Stimulated activated CD8-positive, alpha-beta memory T cell treated with anti-CD3 and anti-CD28 coated beads, Interleukin-4, amount 100 ng/mL, for 24 hours (primary cell): ENCODE results near the gene SETMAR.
"Not testable (repeated sequence)": the region's sequence is repeated elsewhere in the genome, so short reads cannot be mapped to it uniquely, and the experiment has no call there.

Source experiments
- DNase-seq: peaks from one replicate; pipeline ENCODE4 v3.0.0-alpha.2; 2020; ENCODE audit warnings: low read depth

The SETMAR gene

GRCh38 chr3:4313606-4314293 is 10.6 kb downstream of the SETMAR start:
- DNase-seq = no peak

GRCh38 chr3:4314688-4315087 is 11.5 kb downstream of the SETMAR start:
- DNase-seq = no peak

DNA sequence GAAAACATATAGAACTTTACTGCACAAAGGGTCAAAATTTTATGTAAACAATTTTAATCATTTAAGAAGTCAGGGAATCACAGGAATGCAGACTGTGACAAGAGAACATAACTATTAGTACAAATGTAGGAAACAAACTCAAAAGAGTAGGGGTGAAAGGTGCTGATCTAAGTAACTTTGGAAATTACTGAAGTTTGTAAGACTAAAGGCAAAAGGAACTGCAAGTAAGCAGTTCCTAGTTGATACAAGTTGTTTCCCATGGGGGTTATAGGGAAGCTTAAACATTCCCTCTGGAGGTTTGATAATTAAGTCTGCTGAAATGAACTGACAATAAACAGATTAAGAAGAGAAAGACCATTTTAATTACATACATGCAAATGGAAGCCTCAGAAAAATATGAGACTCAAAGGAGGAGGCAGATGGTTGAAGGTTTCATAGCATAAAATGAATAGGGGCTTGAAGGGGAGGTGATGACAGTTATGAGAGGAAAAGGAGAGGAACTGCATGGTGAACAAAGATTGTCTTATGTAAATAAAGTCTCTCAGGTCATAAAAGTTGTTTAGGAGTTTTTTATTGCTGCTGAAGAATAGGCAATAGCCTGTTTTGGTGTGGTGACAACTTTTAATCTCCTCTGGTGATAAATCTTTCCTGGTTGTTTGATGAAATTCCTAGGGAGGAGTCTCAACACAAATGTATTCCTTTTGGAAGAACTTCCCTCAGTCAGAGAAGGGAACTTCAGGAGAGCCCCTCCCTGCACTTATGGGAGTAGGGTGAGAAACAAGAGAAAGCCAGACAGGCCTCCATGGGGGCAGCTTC is 17.1 kb downstream of the SETMAR start:
- DNase-seq = no peak

DNA sequence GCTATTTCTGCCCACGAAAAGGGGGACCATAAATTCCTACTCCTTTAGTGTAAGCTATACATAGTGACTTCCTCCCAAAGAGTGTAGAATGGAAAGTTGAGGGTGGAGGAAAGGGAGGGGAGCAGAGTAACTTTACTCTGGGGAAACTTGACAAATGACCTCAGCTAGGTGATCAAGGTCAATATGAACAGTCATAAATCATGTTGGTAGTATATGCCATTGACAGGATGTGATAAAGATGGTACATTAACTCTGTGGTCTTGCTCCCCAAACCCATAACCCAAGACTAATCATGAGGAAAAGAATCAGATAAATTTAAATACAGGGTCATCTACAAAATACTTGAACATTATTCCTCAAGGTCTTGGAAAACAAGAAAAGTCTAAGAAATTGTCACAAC is 18.6 kb downstream of the SETMAR start:
- no peak for DNase-seq

DNA sequence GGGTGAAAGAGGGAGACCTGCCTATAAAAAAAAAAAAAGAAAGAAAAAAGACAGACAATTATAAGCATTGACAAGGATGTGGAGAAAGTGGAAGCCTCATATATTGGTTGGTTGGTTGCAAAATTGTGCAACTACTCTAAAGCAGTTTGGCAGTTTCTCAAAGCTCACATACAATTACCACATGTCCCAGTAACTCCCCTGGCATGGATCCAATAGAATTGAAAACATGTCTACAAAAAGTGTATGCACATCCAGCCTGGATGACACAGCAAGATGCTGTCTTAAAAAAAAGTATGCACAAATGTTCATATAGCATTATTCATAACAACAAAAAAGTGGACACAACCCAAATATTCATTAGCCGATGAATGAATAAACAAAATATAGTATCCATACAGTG is 19.5 kb downstream of the SETMAR start:
- no peak for DNase-seq

DNA sequence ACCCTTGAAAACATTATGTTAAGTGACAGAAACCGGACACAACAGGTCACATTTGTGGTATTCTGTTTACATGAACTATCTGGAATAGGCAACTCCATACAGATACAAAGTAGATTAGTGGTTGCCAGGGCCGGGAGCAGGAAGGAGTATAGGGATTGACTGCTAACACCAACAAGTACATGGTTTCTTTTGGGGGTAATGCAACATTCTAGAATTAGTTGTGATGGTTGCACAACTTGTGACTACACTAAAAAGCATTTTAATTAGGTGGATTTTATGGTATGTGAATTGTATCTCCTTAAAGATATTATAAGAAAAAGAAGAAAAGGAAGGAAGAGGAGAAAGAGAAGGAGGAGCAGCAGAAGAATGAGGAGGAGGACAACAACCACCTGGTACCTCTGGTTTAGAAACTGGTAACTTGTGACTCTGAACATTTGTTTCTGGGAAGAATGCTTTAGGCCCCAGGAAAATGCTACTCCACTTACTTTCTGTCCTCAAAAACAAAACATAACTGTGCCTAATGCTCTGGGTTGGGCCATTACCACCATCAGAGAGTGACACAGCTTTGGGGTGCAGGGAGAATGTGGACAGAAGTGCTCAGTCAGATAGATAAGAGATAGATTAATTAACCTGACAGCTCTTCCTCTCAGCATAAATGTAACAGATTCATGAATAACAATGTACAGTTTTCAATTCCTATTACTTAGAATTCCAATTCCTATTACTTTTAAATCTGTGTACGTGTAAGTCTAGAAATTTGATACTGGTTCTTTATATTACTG is 20.3 kb downstream of the SETMAR start:
- no peak for DNase-seq

DNA sequence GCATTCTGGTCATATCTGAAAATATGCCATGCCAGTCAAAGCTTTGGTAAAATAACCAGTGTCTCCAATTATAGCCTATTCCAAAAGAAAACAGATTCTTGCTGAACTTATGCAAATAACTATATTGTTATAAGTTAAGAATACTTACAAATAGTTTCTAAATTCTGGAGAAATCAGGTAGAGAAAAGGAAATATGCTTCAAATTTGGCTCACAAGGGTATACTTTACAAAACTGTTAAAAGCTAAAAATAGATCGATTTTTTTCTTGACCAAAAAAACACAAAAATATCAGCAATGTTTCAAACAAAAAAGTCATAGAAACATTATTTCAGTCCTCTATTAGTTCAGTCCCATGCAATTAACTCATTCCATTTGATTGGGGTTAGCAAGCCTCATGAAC is 23.7 kb downstream of the SETMAR start:
- DNase-seq = no peak

DNA sequence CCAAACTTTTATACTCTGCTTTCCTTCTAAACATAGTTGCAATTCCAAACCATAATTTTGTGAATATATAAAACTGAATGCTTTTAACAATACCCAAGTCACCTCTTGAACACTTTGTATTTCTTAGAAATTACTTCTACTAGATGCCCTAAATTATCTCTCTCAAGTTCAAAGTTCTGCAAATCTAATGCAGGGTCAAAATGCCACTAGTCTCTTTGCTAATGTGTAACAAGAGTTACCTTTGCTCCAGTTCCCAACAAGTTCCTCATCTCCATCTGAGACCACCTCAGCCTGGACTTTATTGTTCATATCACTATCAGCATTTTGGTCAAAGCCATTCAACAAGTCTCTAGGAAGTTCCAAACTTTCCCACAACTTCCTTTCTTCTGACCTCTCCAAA is 26.6 kb downstream of the SETMAR start:
- not testable (repeated sequence) for DNase-seq

DNA sequence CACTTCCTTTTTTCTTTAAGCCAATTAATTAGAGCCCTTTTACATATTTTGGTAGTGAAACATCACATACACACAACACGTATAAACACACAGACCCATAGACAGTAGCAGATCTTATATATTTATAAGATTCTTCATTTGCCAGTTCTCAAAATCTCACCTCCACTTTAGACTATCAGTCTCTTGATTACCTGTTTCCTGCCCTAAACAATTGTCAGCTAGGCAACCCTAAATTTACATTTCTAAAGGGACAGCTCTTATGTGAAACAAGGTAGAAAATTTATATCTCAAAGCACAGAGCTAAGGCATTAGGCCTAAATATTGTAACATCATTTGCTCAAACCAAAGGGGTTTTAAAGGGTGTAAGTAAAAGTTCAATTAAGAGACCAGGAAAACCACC is 28.9 kb downstream of the SETMAR start:
- no peak for DNase-seq

GRCh38 chr3:4332574-4332973 is 29.4 kb downstream of the SETMAR start:
- no peak for DNase-seq

DNA sequence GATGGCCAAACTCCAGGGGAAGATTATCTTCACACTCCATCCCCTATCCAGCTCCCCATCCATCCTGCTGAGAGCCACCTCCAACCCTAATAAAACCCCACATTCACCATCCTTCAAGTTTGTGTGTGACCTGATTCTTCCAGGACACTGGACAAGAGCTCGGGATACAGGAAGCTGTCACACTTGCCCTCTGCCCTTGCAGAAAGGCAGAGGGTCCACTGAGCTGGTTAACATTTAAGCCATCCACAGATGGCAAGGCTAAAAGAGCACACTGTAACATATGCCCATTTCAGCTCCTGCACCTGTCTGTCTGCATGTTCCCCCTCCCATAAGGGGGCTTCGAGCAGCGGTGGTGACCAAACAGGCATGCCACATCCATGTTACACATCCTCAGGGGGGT is 29.8 kb downstream of the SETMAR start:
- no peak for DNase-seq

DNA sequence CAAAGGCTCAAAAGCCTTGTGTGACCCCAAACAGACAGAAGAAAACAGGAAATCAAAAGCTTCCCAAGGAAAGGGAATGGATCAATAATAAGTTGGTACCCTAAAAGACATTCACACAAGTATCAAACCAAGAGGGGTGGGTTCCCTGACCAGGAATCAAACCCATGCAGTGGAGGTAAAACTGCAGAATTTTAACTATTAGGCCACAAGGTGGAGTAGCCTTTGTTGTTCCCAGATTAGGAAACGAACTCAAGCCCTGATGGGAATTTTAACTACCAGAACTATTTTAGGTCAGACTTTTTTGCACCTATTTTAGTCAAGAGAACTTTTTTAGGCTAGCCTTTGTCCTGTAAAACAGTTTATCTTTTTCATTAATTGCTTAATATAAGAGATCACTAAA is 31.4 kb downstream of the SETMAR start:
- no peak for DNase-seq

DNA sequence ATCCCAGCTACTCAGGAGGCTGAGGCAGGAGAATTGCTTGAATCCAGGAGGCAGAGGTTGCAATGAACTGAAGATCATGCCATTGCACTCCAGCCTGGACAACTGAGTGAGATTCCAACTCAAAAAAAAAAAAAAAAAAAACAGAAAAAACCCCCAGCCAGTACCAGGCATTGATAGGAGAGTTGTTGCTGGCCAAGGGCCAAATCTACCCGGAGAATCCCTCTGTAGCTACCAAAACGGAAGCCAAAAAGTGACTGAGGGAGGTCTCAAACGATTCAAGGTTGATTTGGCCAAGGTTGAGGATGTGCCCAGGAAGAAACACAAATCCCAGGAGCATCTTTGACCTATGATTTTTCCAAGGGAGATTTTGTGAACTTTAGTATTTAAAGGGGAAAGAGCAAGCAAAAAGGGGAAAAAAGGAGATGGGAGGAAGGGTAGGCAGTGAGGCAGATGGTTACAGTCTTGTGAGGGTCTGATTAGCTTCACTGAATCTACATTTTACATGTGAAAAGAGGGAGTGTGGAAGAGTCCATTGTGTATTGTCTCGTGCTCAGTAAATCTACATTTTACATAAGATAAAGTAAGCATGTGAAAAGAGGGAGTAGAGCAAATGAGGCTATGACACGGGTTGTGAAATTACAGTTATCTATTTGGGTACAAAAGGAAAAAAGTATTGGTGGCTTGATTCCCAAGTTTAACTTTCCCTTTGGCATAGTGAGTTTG is 32.8 kb downstream of the SETMAR start:
- no peak for DNase-seq

- DNase-seq = no peak
These were observed 33.8 kb downstream of the SETMAR start for GRCh38 chr3:4336850-4337546.

DNA sequence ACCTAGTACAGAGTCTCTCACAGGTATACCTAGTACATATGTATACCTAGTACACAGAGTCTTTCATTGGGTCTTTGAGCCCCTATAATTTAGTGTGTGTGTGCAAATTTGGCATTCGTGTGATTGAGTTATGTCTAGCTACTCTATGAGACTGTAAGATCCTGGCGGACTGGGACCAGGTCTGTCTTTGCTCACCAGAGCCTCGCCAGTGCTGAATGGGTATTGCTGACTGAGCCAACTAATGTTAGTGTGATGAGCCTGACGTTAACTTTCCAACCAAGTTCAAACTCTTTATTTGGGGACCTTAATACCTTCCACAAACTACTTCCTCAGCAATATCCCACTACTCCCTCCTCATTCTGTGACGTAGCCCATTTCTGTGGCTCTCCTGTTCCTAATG is 35.6 kb downstream of the SETMAR start:
- DNase-seq = no peak

- no peak for DNase-seq
These were observed 36.9 kb downstream of the SETMAR start for GRCh38 chr3:4340077-4340410.

- no peak for DNase-seq
These were observed 37.5 kb downstream of the SETMAR start for GRCh38 chr3:4340411-4341335.

GRCh38 chr3:4341336-4341675 is 38.1 kb downstream of the SETMAR start:
- DNase-seq = no peak

GRCh38 chr3:4343258-4343657 is 40.1 kb downstream of the SETMAR start:
- no peak for DNase-seq

GRCh38 chr3:4350789-4351163 is 47.6 kb downstream of the SETMAR start:
- DNase-seq = no peak
